T-helper 2 cell (primary cell): Measurements from ENCODE around the gene TENM4.

Experiments
- DNase-seq, 5 experiments: peaks; one replicate each; pipeline versions ENCODE4 v3.0.0 to v3.0.0-alpha.2; 2012 to 2022

The TENM4 gene

GRCh38 chr11:78669249-78669648 lies 771.6 kb downstream of the TENM4 start:
- no peak for DNase-seq

GRCh38 chr11:78667461-78667860 lies 773.4 kb downstream of the TENM4 start:
- DNase-seq: no peak

GRCh38 chr11:78666675-78667160 lies 774.1 kb downstream of the TENM4 start:
- no peak for DNase-seq

- no peak for DNase-seq
Observed at GRCh38 chr11:78664636-78665035, 776.2 kb downstream of the TENM4 start.

GRCh38 chr11:78662811-78663210 lies 778.0 kb downstream of the TENM4 start:
- no peak for DNase-seq

GRCh38 chr11:78660471-78660870 lies 780.4 kb downstream of the TENM4 start:
- no peak for DNase-seq

GRCh38 chr11:78659326-78660270 lies 781.2 kb downstream of the TENM4 start:
- no peak for DNase-seq

GRCh38 chr11:78657968-78658839 lies 782.6 kb downstream of the TENM4 start:
- no peak for DNase-seq

GRCh38 chr11:78657441-78657840 lies 783.4 kb downstream of the TENM4 start:
- DNase-seq: no peak

GRCh38 chr11:78656984-78657383 lies 783.8 kb downstream of the TENM4 start:
- no peak for DNase-seq

- no peak for DNase-seq
Observed at GRCh38 chr11:78656327-78656726, 784.5 kb downstream of the TENM4 start.

- no peak for DNase-seq
Observed at GRCh38 chr11:78655561-78655960, 785.3 kb downstream of the TENM4 start.

- no peak for DNase-seq
Observed at GRCh38 chr11:78654866-78655265, 786.0 kb downstream of the TENM4 start.

GRCh38 chr11:78654071-78654470 lies 786.8 kb downstream of the TENM4 start:
- no peak for DNase-seq

- no peak for DNase-seq
Observed at GRCh38 chr11:78653294-78653909, 787.4 kb downstream of the TENM4 start.

- DNase-seq: no peak
Observed at GRCh38 chr11:78652843-78653239, 788.0 kb downstream of the TENM4 start.

- peak in 1 of 5 experiments; percentile 9 for DNase-seq
Observed at GRCh38 chr11:78651923-78652842, 788.6 kb downstream of the TENM4 start.

GRCh38 chr11:78651136-78651775 lies 789.6 kb downstream of the TENM4 start:
- DNase-seq: no peak

- DNase-seq: no peak
Observed at GRCh38 chr11:78649361-78650215, 791.2 kb downstream of the TENM4 start.
